GM18861 (cell line): ENCODE measurements around the gene MTHFD1L.
A peak's percentile ranks its signal among the peaks of the same experiment; 100 is the strongest.

Experiments used
- ATAC-seq: cut with Tn5 transposase; IDR thresholded peaks from one replicate; pipeline ENCODE4 v1.9.1; 2021; ENCODE audit not compliant: unreplicated experiment

Gene MTHFD1L

DNA sequence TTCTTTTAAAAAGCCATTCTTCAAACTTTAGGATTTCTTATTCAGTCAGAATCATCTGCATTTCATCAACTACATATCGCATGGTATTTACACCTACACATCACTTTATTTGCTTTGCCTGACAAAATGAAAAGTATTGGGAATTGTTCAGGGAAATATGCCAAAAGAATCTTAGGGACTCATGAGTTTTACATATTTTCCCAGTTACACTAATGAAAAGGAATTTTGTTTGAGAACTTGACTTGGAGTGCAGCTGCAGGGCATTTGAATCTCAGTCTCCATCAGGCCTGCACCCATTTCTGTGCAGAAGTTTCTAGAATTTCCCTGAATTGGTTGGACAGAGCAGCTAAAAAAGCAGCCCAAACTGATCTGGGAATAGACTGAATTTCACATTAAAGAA, 65.3 kb downstream of the MTHFD1L start:
- no peak for ATAC-seq

DNA sequence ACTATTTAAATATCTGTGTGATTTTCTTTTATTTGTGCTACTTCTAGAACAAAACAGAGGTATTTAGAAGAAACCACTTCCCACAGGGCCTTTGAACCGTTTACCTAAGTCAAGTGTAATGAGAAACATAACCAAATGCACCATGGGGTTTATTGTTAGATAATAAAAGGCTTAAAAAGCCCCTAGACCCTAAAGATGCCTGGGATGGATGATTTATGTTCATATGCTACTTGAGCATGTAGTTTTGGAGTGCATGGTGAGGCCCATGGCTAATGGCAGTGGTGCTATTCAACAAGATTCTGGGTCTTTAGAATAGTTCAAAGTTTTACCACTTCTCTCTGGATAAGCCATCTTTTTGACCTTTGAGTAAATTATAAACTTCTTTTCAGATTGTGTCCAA, 65.9 kb downstream of the MTHFD1L start:
- no peak for ATAC-seq

DNA sequence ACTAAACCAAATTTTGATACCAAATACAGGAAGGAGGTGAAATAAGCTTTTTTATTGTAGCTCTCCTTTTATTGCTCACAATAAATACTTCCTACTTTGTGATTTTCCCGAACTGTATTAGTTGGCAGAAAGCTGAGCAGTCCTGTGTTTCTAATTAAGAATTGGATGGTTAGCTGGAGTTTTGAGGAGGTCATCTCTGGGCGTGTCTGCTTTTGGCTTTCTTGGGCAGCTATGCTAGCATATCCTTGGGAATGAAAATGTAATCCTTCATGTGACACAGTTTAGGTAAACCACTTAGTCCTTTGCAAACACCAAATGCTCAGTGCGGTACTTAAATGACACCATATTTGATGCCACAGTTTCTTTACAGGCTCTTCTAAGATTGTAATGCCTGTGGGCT, 67.5 kb downstream of the MTHFD1L start:
- ATAC-seq, result no peak

DNA sequence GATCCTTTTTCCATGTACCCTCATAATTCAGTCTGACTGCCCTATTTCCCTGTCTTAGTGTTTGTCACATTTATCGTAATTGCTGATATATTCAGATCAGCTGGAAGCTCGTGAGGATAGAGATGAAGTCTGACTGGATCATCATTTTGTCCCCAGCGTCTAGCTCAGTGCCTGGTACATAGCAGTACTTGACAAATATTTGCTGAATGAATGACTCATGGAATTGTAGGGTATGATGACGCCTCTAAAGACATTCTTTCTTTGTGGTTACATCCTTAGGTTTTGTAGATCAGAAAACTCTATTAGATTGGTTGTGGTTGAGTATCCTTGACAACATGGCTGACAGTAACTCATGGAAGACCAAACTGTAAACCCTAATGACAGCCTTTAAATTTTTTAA, 68.9 kb downstream of the MTHFD1L start:
- no peak for ATAC-seq

DNA sequence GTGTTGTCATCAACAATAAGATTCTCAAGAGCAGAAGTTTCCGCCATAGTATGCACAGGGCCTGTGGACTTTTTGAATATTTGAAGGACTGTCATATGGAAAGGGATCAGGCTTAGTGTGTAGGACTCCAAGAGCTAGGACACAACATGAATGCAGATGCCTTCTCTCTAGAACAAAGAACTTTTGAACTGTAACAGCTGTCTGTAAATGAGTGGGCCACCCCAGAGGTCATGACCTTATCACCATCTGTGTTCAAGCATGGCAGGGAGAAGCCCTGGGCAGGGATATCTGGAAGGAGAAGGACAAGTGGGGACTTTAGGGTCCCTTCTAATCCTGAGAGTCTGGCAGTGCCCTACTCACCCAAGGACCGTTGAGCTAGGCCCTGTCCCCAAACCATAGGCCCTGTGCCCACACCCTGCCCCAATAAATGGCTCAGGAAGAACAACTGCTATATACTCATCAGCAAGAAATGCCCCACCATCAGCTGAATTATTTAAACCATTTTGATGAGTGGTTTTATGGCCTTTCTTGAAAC, 70.6 kb downstream of the MTHFD1L start:
- no peak for ATAC-seq

DNA sequence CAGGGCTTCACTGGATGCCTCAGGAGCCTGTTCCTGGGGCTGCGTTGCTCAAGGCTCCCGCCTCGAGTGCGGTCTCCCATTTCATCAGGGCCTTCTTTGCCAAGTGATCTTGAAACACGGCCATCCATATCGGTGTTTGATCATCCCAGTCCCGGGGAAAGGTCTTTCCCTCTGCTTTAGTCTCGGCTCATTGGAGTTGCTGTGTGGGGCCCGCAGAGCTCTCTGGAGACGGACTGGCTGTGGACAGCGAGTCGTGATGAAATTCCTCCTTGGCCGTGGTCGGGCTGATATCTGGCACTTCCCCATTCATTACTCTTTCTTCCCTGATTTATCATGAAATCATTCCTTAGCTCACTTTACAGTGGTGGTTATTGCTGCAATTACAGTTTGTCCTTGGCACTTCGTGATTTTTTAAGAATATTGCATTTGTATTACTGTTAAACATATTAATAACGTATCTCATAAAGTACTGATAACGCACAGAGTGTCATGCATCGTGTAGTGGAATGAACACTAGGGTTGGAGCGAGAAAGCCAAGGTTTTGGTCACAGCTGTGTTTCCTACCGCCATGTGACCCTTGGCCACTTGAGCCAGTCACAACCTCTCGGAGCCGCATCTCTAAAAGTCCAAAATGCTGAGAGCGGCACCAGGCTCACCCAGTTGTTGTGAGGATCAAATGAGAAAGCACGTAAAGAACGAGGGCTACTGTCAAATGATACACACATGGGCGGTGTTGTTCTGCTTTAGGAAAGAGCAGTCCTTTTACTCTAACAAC, 71.8 kb downstream of the MTHFD1L start:
- ATAC-seq, result no peak

DNA sequence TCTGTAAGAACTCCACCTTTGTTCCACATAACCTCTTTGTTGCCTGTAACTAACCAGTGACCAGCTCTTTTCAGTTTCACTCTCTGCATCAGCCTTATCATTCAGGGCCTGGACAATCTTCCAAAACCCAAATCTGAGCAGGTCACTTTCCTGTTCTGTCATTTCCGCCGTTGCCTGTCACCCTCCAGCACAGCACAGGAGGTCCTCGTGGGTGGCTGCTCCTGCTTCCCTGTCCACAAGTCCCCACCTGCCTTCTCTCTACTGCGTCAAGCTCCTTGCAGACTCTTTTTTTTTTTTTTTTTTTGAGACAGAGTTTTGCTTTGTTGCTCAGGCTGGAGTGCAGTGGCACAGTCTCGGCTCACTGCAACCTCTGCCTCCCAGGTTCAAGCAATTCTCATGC, 73.9 kb downstream of the MTHFD1L start:
- no peak for ATAC-seq

DNA sequence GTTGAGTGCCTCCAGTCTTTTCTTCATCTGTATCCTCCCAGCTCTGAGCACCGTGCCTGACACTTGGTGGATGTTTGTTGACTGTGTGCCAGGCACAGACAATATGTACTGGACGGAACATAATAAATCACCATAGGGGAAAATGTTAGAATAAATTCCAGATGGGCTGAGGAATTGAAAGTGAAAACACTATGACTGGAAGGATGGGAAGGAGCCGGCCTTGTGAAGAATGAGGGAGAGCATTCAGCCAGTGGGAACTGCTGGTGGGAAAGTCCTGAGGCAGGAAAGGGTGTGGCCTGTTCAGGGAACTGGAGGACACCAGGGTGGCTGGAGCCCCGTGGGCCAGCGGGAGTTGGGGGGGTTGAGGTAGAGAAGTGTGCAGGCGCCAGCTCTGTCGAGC, 75.4 kb downstream of the MTHFD1L start:
- no peak for ATAC-seq

DNA sequence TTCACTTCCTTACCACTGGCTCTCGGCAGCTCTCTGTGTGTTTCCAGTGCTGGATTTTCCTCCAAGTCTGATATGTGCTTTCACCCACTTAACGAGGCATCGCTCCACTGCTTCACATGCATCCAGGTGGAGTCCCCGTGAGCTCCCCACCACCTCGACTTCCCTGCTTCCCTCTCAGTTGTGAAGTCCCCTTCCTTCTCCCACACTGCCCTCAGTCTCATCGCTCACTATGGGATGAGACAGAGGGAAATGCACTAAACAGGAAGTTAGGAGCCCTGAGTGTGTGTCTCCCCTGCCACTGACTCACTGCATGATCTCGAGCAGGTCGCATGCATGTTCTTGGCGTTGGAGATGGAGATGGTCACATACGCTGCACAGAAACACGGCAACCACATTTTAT, 84.0 kb downstream of the MTHFD1L start:
- no peak for ATAC-seq

DNA sequence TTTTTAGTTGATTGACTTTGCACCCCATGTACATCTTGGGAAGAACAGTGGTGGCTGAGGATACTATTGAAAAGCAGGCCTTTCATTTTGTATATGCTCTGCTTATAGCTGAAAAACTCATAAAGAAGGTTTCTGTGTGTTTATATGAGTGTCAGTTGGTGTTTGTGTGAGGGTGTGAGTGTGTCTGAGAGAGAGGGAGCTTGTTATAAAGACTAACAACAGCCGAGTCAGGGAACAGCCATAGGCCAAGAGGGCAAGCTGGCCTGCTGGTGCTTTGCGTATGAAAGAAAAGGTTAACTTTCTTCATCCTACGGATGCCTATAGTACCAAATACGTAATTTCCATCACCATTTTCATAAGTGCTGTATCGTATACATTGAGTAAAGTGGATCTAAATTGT, 88.3 kb downstream of the MTHFD1L start:
- ATAC-seq, result no peak

DNA sequence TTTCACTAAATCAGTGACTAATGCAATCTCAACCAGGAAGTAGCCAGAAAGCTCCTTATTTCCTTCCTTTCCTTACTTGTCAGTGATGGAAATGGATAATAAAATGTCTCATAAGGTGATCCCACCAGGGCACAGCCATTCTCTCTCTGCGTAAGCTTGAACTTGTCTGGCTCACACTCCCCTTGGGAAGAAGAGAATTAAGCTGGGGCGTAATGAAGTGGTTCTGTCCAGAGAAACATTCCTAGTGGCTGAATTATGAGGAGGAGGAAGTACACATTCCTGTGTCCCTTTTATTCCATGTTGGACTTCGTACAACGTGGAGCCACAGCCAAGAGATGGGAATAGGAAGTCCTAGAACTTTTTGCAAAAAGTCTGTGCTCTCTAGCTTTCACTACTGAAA, 93.7 kb downstream of the MTHFD1L start:
- ATAC-seq, result no peak

DNA sequence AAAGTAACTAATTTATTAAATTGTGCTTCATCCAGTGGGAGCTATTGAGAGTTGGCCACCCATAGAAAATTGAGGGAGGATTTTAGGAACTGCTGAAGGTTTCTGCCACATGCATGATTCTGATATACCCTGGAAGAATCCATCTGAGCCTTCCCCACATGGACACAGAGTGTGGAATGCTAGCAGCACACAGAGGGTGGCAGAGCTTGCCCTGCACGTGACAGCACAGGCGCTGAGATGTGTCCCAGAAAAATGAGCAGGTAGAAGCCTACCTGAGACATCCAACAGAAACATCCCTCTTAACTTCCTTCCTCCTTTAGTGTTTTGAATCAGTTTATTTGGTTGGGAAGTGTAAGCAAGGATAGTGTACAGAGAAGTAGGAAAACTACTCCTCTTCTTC, 96.9 kb downstream of the MTHFD1L start:
- no peak for ATAC-seq

DNA sequence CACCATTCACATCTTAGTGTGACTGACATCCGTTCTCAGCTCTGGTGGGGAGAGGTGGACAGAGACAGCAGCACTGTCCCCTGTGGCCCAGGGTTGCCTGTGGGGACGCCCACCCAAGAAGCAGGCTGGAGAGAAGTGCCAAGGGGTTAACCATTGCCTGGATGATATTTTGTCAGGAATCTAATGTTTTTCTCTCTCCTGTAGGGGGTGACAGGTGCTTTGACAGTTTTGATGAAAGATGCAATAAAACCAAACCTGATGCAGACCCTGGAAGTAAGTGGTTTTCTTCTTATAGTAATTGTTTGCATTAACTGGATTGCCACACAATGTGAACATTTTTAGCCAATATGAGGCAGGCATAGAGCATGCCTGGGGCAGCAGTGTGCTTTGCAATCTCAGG, 99.3 kb downstream of the MTHFD1L start:
- no peak for ATAC-seq

DNA sequence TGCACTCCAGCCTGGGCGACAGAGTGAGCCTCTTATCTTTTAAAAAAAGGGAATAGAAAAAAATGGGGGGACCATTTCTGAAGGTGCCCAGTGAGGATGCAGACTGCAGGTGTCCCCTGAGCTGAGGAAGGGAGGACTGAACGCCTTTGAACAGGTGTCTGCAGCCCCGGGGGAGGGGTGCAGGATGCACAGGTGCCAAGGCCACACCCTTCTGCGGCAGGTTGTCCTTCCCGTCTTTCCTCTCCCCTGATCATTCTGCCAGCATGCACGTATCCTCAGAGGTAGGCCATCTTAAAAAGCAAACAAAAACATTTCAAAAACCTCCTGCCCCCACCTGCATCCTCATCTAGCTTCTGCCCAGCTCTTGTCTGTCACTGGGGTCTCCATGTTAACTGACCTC, 101.3 kb downstream of the MTHFD1L start:
- no peak for ATAC-seq

DNA sequence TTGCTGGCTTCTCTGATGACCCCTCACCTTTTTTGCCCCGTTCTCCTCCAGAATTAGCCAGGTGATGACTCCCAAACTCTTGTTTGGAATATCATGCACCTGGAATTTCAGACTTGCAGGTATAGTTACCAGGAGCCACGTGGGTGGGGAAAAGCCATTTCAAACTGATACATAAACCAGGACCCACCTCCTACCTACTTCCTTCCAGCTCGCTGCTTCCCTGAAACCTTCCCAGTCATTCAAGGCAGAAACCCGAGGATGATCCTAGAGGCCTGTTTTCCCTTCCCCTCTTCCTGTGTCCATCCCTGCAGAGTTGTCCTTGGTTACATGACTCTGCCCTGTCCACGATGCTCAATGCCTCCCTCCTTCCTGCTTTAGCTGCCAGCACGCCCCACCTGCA, 101.9 kb downstream of the MTHFD1L start:
- no peak for ATAC-seq

DNA sequence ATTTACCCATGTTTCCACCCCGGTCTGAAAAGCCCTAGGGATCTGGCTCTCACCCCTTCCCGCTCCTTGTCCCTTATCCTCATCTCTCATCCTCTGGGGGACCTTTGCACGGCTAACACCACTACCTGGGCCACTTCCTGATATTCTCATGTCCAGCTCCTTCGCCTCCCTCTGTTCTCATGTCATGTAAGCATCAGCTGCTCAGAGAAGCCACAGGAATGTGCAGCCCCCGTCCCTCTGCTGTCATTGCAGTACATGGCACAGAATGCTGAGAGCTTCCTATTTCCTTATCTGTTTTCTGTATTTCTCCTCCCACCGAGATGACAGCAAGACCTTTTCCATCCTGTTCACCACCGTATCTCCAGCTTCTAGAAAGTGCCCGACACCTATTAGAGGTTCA, 102.4 kb downstream of the MTHFD1L start:
- ATAC-seq, result no peak

DNA sequence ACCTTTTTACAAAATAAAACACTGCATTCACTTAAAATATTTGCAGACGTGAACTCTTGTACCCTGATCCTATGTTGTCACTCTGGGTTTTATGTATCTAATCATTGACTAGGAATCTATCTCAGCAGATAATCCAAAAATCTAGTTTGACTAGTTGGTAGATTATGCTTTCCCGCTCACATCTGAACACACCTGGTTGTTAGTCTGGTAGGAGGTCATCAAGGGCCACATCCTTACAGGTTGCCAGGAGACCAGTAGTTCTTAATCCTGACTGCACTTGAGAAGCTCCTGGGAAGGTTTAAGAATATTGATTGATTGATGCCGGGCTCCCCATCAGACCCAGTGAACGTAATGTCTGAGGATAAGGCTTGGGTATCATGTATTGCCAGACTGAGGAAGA, 104.4 kb downstream of the MTHFD1L start:
- no peak for ATAC-seq

DNA sequence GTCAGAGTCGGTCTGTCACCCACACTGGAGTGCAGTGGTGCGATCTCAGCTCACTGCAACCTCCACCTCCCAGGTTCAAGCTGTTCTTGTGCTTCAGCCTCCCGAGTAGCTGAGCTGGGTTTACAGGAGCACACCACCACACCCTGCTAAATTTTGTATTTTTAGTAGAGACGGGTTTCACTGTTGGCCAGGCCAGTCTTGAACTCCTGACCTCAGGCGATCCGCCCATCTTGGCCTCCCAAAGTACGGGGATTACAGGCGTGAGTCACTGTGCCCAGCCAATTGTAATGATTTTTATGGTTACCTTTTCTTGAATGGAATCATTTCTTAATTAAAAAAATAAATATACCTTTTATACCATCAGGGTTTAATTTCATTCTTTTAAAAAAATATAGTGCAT, 105.7 kb downstream of the MTHFD1L start:
- no peak for ATAC-seq

DNA sequence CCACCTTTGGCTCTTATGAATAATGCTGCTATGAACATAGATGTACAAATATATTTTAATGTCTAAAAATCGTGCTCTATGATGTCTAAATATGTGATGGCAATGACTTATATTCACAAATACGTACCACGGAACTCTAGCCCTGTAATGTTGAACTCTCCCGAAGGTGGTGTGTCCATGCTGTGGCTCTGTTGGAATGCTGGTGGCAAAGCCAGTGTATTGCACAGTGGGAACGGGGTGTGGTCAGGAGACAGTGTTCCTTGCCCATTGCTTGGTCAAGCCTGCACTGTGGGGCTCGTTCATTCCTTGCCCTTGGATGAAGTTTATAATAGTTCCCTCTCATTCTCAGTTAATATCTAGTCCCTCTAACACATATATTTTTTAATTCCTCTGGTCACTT, 109.6 kb downstream of the MTHFD1L start:
- no peak for ATAC-seq

DNA sequence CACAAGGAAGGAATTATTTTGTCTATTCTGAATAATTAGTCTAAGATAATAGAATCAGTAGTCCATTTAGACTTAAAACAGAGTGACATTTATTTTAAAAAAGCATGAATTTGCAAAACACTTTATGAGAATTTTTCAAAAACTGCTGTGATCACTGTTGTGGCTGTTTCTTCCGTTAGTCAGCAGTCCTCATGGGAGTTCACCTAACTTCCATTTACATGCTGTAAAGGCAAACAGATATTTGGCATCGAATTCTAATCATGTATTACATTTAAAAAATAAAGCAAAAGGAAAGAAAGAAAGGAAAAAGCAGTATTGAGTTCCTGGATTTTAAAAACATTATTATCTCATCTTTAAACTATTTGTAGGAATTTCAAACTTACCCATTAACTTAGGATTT, 111.8 kb downstream of the MTHFD1L start:
- no peak for ATAC-seq

DNA sequence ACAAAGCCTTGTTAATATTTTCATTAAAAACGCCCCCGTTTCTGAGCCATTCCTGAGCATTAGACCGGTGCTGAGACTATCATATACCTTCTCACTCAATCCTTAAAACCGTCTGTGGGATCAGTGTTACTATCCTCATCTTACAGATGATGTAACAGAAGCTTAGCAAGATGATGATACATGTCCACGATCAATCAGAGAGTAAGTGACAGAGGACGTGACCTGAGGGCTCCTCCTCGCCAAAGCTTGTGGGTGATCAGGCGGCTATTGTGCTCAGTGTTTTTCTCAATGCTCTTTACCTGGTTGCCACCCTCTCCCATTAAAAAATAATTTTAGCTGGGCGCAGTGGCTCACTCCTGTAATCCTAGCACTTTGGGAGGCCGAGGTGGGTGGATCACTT, 113.1 kb downstream of the MTHFD1L start:
- no peak for ATAC-seq

DNA sequence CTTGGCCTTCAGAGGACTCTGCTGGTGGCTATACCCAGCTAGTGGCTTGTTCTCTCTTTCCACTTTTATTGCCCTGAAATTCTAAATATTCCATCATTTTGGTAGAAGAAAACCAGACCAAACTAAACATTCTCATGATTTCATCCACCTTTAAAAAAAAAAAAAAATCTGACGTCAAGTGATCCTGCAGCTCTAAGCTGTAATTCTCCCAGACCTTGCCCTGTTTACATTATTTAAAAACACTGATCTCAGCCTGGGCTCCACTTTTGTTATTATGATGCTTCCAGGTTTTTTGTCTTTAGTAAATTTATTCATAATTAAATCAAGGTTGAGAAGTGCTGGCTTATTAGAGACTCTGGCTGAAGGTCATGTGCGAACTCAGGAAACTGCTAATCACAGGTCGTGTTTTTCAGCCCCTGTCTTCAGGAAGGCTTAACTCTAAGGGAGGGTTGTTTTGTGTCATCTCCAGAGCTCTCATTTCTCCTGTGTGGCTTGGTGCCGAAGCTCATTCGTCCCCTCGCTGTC, 114.4 kb downstream of the MTHFD1L start:
- no peak for ATAC-seq

DNA sequence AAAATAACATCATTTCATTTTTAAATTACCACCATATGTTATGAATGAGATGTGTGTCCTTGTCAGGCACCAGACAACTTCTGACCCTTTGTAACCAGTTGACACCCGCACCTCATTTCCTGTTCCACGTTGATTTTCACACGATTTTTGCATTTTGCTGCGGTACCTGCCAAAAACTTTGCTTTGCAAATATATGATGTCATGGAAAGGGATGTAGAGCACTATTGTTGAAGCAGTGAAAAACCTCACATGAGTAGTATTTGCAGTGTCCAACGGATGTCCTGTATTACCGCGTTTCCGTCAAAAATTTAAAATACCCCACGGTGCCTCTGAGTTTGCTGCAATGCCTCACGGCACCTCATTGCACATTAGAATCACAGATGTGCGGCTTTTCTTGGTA, 115.6 kb downstream of the MTHFD1L start:
- peak; percentile 82 for ATAC-seq
